Activated CD8-positive, alpha-beta memory T cell treated with anti-CD3 and anti-CD28 coated beads for 36 hours (primary cell): Measurements from ENCODE around the gene HEYL. TPM values are rescaled to one million over a fixed set of nuclear protein-coding genes. Genes with fewer than 3 reads are reported as not detected.
"Not testable (repeated sequence)": the region's sequence is repeated elsewhere in the genome, so short reads cannot be mapped to it uniquely, and the experiment has no call there.

Experiments used
- CTCF ChIA-PET: fragments of 350-600 bp; sonication (Branson Sonifier 250); formaldehyde crosslinking; loops from one replicate; lab custom pipeline; 2021; ENCODE audit warnings: antibody characterized with exemption; lab: Charles Lee
- POLR2A ChIA-PET: fragments of 350-600 bp; sonication (Branson Sonifier 250); formaldehyde crosslinking; loops from one replicate; lab custom pipeline; 2021; ENCODE audit warnings: antibody characterized with exemption; lab: Charles Lee
- total RNA-seq, 2 experiments: library from RNA; stranded (reverse); gene quantifications; one replicate each; pipeline ENCODE4 v1.2.3, GENCODE V29; 2021

The HEYL gene
- total RNA-seq, 2 experiments from 2014 or later, result 0.08 TPM; not detected in 1

- ChIA-PET CTCF (interaction anchor here (1.7 kb wide), 1 partner anchor 22 kb away, joined by 6 read pairs; no protein-coding TSS in a partner anchor), POLR2A (no interaction called here)
Measured at GRCh38 chr1:39628807-39629350, 10.6 kb downstream of the HEYL start.

DNA sequence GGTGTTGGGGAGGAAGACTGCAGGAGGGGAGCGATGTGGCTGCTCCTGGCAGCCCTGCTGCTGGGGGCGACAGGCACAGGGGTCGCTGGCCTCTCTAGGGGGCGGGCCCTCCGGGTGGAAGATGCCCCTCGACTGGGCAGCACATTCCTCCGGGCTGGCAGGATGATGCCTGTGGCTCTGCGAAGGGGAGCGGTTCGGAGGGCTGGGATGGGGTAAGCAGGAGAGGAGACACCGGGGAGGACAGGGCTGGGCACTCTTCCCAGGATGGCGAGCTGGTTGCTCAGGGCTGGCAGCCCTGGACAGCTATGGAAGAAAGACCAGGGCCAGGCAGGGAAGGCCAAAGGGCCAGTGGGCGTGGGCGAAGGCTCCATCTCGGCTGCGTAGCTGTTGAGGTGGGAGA lies 12.8 kb downstream of the HEYL start:
- POLR2A ChIA-PET, result interaction anchor here (0.9 kb wide), 1 partner anchor 191 kb away, joined by 4 read pairs; no protein-coding TSS in a partner anchor
- CTCF ChIA-PET, result no interaction called here

DNA sequence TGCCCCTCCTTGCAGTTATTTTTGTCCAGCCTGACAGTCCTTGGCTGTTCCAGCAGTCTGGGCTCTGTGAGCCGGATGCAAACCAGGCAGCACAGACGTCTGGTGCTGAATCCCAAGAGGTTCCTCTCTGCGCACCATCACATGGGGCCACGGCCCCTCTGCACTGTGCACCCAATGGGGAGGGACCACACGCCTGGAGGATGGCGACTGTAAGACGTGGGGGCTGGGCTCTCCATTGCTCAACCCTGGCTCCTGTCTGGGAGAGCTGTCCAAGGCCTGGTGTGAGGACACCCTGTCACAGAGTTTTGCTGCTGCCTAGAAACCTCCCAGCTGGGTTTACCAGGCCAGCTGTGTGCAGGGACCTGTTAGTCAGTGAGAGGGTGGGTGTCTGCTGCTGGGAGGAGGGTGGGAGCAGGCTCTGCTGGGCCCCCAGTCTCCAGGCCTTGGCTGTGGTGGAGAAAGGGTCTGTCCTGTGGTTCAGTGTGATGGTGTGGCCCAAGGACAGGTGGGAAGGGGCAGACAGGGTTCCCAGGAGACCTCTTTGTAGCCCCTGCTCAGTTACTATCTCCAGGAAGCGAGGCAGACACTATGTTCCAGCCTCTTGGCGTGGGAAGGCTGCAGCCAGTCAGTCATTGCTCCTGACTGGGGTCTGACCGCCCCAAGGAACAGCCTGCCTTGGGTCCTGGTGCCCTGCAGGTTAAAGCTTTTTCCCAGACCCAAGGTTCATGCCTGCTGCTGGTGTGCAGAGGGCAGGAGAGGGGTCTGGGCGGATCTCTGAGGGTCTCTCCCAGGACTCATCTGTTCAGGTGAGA lies 13.8 kb downstream of the HEYL start:
- ChIA-PET POLR2A (interaction anchor here (0.9 kb wide), 1 partner anchor 192 kb away, joined by 4 read pairs; no protein-coding TSS in a partner anchor), CTCF (no interaction called here)

GRCh38 chr1:39625009-39625408 lies 14.4 kb downstream of the HEYL start:
- POLR2A ChIA-PET, result no interaction called here

DNA sequence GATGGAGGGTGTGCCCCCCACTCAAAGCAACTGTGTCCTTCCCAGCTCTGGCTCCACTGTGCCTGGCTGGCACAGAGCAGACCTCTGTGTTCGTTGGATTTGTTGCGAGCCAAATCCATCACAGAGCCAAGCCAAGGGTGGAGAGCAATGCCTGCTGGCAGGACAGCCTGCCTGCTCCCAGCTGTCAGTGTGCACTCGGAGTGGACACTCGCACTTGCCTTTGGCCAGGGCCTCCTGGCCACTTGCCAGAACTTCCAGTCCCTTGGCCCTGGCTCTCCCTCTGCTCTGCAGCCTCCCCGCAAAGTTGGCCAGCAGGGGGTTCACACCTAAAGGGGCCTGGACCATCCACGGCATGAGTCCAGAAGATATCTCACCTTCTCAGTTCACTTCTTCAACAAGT lies 16.4 kb downstream of the HEYL start:
- POLR2A ChIA-PET, result no interaction called here
- CTCF ChIA-PET, result interaction anchor here (1.3 kb wide), 1 partner anchor 17 kb away, joined by 4 read pairs; no protein-coding TSS in a partner anchor

More at GRCh38 chr1:39625009-39625408, 14.4 kb downstream of the HEYL start:
- CTCF ChIA-PET, result no interaction called here

- CTCF ChIA-PET, result interaction anchor here (1.3 to 1.9 kb wide), 2 partner anchors 12 to 16 kb away, joined by 4 read pairs; no protein-coding TSS in a partner anchor
- POLR2A ChIA-PET, result interaction anchor here (0.7 kb wide), 1 partner anchor 15 kb away, joined by 3 read pairs; no protein-coding TSS in a partner anchor
Measured at GRCh38 chr1:39622427-39622826, 17.0 kb downstream of the HEYL start.

DNA sequence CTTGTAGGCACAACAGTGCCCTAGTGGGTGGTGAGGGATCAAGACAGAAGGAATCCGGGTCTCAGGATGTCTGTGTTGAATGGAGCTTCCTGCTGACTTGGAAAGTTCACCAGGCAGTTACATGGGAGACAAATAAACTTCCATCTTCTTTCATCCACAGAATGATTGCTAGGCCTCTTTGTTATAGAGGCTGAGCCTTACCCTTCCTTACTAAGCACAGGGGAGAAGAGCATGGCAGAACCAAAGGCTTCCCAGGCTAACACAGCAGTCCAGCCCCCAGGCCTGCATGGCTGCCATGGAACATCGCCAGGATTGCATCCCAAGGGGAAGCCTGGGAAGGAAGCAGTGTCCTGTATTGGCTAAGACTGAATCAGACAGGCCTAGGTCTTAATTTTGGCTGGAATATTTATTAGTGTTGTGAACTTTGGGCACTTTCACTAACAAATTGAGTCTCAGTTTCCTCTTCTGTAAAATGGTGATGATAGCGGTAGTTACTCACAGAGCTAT lies 18.7 kb downstream of the HEYL start:
- ChIA-PET CTCF (interaction anchor here (1.9 kb wide), 1 partner anchor 11 kb away, joined by 4 read pairs; no protein-coding TSS in a partner anchor), POLR2A (no interaction called here)

GRCh38 chr1:39617488-39618049 lies 21.9 kb downstream of the HEYL start:
- POLR2A ChIA-PET, result no interaction called here
- CTCF ChIA-PET, result interaction anchor here (1.3 to 1.5 kb wide), 2 partner anchors 9 to 11 kb away, joined by 3 to 5 read pairs; no protein-coding TSS in a partner anchor

DNA sequence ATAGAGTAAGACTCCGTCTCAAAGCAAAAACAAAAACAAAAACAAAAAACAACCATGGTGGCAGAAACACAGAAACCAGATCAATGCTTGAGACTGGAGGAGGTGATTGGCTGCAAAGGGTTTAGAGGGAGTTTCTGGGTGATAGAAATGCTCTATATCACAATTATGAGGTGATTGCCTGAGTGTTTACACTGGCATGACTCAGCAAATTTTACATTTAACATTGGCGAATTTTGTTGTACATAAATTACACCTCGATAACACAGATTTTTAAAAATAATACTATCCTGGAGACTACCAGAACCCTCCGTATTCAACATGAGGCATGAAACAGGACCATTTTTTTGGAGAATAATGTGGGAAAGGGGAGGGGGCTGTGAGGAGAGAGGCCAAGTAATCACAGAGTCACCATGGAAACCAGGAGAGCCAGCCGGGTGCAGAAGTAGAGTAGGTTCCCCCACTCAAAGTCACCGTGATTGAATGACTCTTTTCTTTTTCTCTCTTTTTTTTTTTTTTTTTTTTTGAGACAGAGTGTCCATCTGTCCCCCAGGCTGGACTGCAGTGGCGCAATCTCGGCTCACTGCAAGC lies 24.3 kb downstream of the HEYL start:
- ChIA-PET CTCF (interaction anchor here (1.4 kb wide), 1 partner anchor 43 kb away, joined by 3 read pairs; no protein-coding TSS in a partner anchor), POLR2A (no interaction called here)

- ChIA-PET CTCF (no interaction called here), POLR2A (no interaction called here)
Measured at GRCh38 chr1:39614488-39614887, 25.0 kb downstream of the HEYL start.

DNA sequence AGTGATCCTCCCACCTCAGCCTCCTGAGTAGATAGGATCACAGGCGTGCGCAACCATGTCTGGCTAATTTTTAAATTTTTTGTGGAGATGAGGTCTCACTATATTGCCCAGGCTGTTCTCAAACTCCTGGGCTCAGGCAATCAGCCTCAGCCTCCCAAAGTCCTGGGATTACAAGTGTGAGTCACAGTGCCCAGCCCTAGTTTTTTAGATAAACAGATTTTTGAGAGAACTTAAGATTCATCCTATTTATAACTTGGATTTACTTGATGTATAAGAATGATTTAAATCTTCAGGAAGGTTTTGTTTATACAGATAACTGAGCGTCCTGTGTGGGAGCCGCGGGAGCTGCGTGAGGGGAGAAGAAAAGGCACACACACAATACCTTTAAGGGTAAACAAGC lies 26.2 kb downstream of the HEYL start:
- ChIA-PET POLR2A (no interaction called here), CTCF (no interaction called here)

- CTCF ChIA-PET, result interaction anchor here (1.0 to 6.2 kb wide), 5 partner anchors 8 to 49 kb away, joined by 4 to 71 read pairs (median 5); no protein-coding TSS in a partner anchor
- POLR2A ChIA-PET, result no interaction called here
Measured at GRCh38 chr1:39609618-39610331, 29.7 kb downstream of the HEYL start.

GRCh38 chr1:39608921-39609320 lies 30.5 kb downstream of the HEYL start:
- CTCF ChIA-PET, result interaction anchor here (0.6 to 6.2 kb wide), 8 partner anchors 9 to 244 kb away, joined by 3 to 71 read pairs (median 3); no protein-coding TSS in a partner anchor
- POLR2A ChIA-PET, result no interaction called here

GRCh38 chr1:39603677-39604076 lies 35.8 kb downstream of the HEYL start:
- POLR2A ChIA-PET, result not testable (repeated sequence)
- CTCF ChIA-PET, result interaction anchor here (0.9 to 6.2 kb wide), 5 partner anchors 27 to 55 kb away, joined by 3 to 71 read pairs (median 4); partner anchors contain the start of gene PABPC4

GRCh38 chr1:39601667-39602255 lies 37.7 kb downstream of the HEYL start:
- POLR2A ChIA-PET, result not testable (repeated sequence)
- CTCF ChIA-PET, result interaction anchor here (0.7 to 1.2 kb wide), 2 partner anchors 9 to 52 kb away, joined by 3 to 5 read pairs; no protein-coding TSS in a partner anchor

GRCh38 chr1:39596163-39596562 lies 43.3 kb downstream of the HEYL start:
- ChIA-PET CTCF (interaction anchor here (1.5 kb wide), 1 partner anchor 10 kb away, joined by 5 read pairs; no protein-coding TSS in a partner anchor), POLR2A (no interaction called here)

GRCh38 chr1:39593386-39593785 lies 46.1 kb downstream of the HEYL start:
- POLR2A ChIA-PET, result no interaction called here
- CTCF ChIA-PET, result interaction anchor here (1.4 kb wide), 1 partner anchor 13 kb away, joined by 3 read pairs; no protein-coding TSS in a partner anchor

GRCh38 chr1:39592069-39592468 lies 47.4 kb downstream of the HEYL start:
- ChIA-PET CTCF (no interaction called here), POLR2A (interaction anchor here (0.6 kb wide), 1 partner anchor 207 kb away, joined by 4 read pairs; no protein-coding TSS in a partner anchor)
